Limb (tissue), 2 donors: Measurements from ENCODE around the gene BPNT1.
A peak's percentile ranks its signal among the peaks of the same experiment; 100 is the strongest.

ENCODE experiments used
- DNase-seq, 2 donors: peaks; one replicate each; pipeline ENCODE4 v3.0.0-alpha.2; 2016; ENCODE audit errors: extremely low spot score in 2 of 2

BPNT1 gene

DNA sequence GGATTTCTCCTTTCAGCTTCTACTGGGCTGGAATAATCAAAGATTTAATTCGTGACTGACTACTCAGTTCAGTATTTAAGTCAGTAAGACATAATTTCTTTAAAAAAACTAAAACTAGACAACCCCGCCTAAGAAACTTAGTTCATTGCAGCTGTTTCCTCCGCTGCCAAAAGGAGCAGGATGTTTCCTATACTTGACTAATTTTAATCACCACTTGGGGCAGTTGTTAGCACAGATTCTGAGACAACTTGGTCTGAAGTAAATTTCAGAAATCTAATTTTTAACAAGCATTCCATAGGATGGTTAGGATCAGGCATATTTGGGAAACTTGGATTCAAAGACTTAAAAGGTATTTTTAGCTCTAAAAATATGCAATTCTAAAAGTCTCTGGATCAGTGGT is 77.3 kb downstream of the BPNT1 start:
- DNase-seq = peak in 1 of 2 donors; percentile 55

DNA sequence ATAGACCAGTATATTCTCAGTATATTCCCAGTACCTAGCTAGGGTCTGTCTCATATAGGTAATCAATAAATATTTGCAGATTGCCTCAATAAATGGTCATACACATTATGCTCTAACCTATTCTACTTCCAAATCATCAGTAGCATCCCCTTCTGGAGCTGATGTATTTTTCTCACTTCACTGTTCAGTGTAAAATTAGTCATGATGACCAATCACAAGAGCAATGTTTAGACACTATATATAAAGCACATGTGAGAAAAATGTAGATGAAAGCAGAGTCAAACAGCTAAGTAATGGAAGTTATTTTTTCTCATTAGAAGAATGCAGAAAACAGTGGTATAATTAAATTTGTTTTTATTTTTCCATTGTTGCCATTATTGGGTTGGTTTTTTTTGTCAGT is 78.0 kb downstream of the BPNT1 start:
- no peak for DNase-seq
